ENCODE results near the gene BTBD2. TPM values are rescaled to one million over a fixed set of nuclear protein-coding genes. Genes with fewer than 3 reads are reported as not detected.

BTBD2 gene
- total RNA-seq, 1 experiment from 2014 or later = 52.2 TPM

DNA sequence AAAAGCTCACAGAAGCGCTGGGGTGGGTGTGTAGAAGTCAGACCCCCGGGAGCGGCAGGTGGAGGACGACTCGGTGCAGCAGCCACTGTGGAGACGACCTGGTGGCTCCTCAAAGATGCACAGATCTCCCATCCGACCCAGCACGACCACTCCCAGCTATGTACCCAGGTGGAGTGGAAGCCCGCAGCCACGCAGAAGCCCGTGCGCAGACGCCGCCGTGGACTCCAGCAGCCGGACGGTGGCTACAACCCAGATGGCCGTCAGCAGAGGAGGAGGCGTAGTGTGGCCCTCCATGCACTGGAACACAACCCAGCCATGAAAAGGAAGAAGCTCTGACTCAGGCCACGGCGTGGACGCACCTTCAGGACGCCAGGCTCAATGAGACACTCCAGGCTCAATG, 52.8 kb downstream of the BTBD2 start:
- no peak overlapping the region for H3K4me3 Mint-ChIP-seq (ENCODE audit: unreplicated experiment)
- H3K36me3 Mint-ChIP-seq (ENCODE audit: insufficient read depth, unreplicated experiment) = peaks cover 19% of the 10 kb centered on the region
- intact Hi-C loops (cut with micrococcal nuclease; ENCODE audit: unreplicated experiment) = no loop called here
- no peaks in the 10 kb centered on the region for H3K4me1 Mint-ChIP-seq (ENCODE audit: low read depth, unreplicated experiment)
- no peak overlapping the region for H3K4me3 ChIP-seq (ENCODE audit: low read depth, low read length)
- no peak overlapping the region for H3K27ac Mint-ChIP-seq (ENCODE audit: unreplicated experiment)
- no peaks in the 10 kb centered on the region for H3K4me1 ChIP-seq
- no peaks in the 10 kb centered on the region for H3K27me3 Mint-ChIP-seq (ENCODE audit: insufficient read depth, unreplicated experiment)
- POLR2A ChIA-PET = interaction anchor here (0.6 kb wide), 1 partner anchor 49 kb away, joined by 3 read pairs; no protein-coding TSS in a partner anchor
- CTCF ChIA-PET = no interaction called here
- no peak for DNase-seq
- no TSS peak for BruUV-seq (replicated peaks)
- TF ChIP-seq, protein P1, sequence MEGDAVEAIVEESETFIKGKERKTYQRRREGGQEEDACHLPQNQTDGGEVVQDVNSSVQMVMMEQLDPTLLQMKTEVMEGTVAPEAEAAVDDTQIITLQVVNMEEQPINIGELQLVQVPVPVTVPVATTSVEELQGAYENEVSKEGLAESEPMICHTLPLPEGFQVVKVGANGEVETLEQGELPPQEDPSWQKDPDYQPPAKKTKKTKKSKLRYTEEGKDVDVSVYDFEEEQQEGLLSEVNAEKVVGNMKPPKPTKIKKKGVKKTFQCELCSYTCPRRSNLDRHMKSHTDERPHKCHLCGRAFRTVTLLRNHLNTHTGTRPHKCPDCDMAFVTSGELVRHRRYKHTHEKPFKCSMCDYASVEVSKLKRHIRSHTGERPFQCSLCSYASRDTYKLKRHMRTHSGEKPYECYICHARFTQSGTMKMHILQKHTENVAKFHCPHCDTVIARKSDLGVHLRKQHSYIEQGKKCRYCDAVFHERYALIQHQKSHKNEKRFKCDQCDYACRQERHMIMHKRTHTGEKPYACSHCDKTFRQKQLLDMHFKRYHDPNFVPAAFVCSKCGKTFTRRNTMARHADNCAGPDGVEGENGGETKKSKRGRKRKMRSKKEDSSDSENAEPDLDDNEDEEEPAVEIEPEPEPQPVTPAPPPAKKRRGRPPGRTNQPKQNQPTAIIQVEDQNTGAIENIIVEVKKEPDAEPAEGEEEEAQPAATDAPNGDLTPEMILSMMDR (IDR thresholded peaks at IDR 0.05; ENCODE audit: insufficient read depth in 1 of 2, low read depth in 1 of 2, low read length in 1 of 2, severe bottlenecking in 1 of 2, unreplicated experiment in 1 of 2) = no peak
- no peaks in the 10 kb centered on the region for H3K9me3 Mint-ChIP-seq (ENCODE audit: unreplicated experiment)
- H3K27me3 ChIP-seq (replicated peaks; ENCODE audit: control insufficient read depth, insufficient read depth, low read length) = no peaks in the 10 kb centered on the region
- H3K36me3 ChIP-seq (ENCODE audit: control insufficient read depth, insufficient read depth, low read length) = no peaks in the 10 kb centered on the region
- no peaks in the 10 kb centered on the region for H3K9me3 ChIP-seq

DNA sequence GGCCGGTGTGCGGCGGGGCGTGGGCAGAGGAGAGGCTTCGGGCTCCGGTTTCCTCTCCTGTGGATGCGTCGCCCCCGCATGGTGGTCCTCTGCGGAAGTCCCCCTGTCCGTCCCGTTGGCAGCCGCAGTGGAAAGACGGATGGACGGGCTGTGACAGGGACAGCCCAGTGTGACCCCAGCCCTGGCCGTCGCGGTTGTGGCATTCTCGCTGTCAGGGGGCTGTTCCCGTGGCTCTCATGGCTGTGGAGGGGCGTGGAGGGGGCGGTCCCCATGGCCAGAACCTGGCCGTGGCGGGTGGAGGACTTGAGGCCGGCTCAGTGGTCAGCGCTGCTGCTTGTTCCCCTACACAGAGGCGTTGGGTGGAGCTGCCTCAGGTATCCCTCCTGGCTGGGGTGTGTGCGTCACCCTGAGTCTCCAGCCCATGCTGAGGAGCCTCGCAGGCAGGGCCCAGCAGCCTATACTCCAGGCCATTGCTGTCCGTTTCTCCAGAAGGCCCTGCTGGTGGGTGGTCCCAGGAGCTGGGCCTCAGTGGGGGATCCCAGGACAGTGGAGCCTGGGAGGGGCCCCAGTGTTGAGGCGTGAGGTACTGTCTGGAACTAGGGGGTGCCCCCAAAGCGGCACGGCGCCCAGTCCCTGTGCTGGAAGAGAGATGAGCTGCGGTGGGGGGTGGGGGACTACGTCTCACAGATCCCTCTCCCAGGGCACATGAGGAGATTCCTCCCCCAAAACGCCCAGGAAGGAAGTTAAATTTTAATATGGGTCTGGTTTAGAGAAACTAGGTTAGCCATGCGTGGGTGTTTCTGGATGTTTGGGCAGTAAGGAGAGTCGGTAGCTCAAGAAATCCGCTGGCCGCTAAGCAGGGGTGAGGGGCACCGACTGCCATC, 54.3 kb downstream of the BTBD2 start:
- ChIA-PET POLR2A (interaction anchor here (0.5 kb wide), 1 partner anchor 374 kb away, joined by 4 read pairs; no protein-coding TSS in a partner anchor), CTCF (no interaction called here)
- no peaks in the 10 kb centered on the region for H3K9me3 ChIP-seq
- TF ChIP-seq, protein P1 (IDR thresholded peaks at IDR 0.05; ENCODE audit: insufficient read depth in 1 of 2, low read depth in 1 of 2, low read length in 1 of 2, severe bottlenecking in 1 of 2, unreplicated experiment in 1 of 2) = no peak
- no peak overlapping the region for H3K27ac Mint-ChIP-seq (ENCODE audit: unreplicated experiment)
- H3K4me3 Mint-ChIP-seq (ENCODE audit: unreplicated experiment) = no peak overlapping the region
- H3K27me3 ChIP-seq (replicated peaks; ENCODE audit: control insufficient read depth, insufficient read depth, low read length) = no peaks in the 10 kb centered on the region
- H3K4me3 ChIP-seq (ENCODE audit: low read depth, low read length) = no peak overlapping the region
- H3K27me3 Mint-ChIP-seq (ENCODE audit: insufficient read depth, unreplicated experiment) = no peaks in the 10 kb centered on the region
- H3K4me1 Mint-ChIP-seq (ENCODE audit: low read depth, unreplicated experiment) = no peaks in the 10 kb centered on the region
- DNase-seq = no peak
- H3K4me1 ChIP-seq = no peaks in the 10 kb centered on the region
- no peaks in the 10 kb centered on the region for H3K9me3 Mint-ChIP-seq (ENCODE audit: unreplicated experiment)
- H3K36me3 Mint-ChIP-seq (ENCODE audit: insufficient read depth, unreplicated experiment) = peaks cover 18% of the 10 kb centered on the region
- BruUV-seq (replicated peaks) = no TSS peak
- intact Hi-C loops (cut with micrococcal nuclease; ENCODE audit: unreplicated experiment) = no loop called here
- H3K36me3 ChIP-seq (ENCODE audit: control insufficient read depth, insufficient read depth, low read length) = no peaks in the 10 kb centered on the region

DNA sequence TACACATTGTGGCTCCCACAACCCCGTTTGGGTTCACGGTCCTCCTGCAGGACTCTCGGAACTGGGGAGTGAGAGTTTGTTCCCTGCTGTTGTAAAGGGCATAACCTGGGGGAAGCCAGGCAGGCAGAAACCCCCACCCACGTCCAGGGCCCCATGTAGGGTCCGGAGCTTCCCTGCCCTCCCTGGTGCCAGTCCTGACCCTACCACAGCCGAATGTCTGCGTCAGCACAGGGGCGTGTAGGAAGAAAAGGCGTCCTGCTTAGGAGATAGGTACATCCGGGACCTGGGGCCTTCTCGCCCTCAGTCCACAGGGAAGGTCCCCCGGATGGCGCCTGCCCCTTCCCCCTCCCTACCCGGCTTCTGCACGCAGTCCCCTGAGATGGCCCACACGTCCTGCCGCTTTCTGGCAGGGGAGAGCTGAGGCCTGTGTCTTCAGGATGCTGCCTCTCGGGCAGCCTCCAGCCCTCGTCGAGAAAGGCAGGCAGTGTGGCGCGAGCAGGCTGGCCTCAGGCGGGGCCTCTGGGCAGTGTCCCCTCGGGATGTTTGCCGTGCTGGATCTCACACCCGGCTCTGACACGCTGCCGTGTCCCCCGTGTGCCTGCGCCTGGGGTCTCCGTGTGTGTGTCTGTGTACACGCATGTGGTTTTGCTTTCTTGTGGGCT, 55.5 kb downstream of the BTBD2 start:
- Mint-ChIP-seq H3K4me3 (ENCODE audit: unreplicated experiment) (no peak overlapping the region), H3K27ac (ENCODE audit: unreplicated experiment) (no peak overlapping the region), H3K4me1 (ENCODE audit: low read depth, unreplicated experiment) (no peaks in the 10 kb centered on the region), H3K36me3 (ENCODE audit: insufficient read depth, unreplicated experiment) (peaks cover 19% of the 10 kb centered on the region), H3K27me3 (ENCODE audit: insufficient read depth, unreplicated experiment) (no peaks in the 10 kb centered on the region), H3K9me3 (ENCODE audit: unreplicated experiment) (no peaks in the 10 kb centered on the region)
- Histone ChIP-seq H3K36me3 (ENCODE audit: control insufficient read depth, insufficient read depth, low read length) (no peaks in the 10 kb centered on the region), H3K27me3 (replicated peaks; ENCODE audit: control insufficient read depth, insufficient read depth, low read length) (no peaks in the 10 kb centered on the region), H3K9me3 (no peaks in the 10 kb centered on the region), H3K4me3 (ENCODE audit: low read depth, low read length) (no peak overlapping the region), H3K4me1 (no peaks in the 10 kb centered on the region)
- BruUV-seq (replicated peaks) = no TSS peak
- DNase-seq = no peak
- TF ChIP-seq, protein P1 (IDR thresholded peaks at IDR 0.05; ENCODE audit: insufficient read depth in 1 of 2, low read depth in 1 of 2, low read length in 1 of 2, severe bottlenecking in 1 of 2, unreplicated experiment in 1 of 2) = no peak
- CTCF ChIA-PET = no interaction called here
- POLR2A ChIA-PET = no interaction called here
- intact Hi-C loops (cut with micrococcal nuclease; ENCODE audit: unreplicated experiment) = no loop called here

Measured in Caco-2 (cell line).